Spinal cord (tissue), 10 donors: ENCODE results near the gene RAP1GDS1. TPM values are rescaled to one million over a fixed set of nuclear protein-coding genes. Genes with fewer than 3 reads are reported as not detected.
"Not testable (repeated sequence)": the region's sequence is repeated elsewhere in the genome, so short reads cannot be mapped to it uniquely, and the experiment has no call there.

ENCODE experiments used
- DNase-seq, 6 donors: peaks; one replicate each; pipeline versions ENCODE4 v3.0.0 to v3.0.0-alpha.2; 2013 to 2015; ENCODE audit warnings: low spot score in 6 of 6, low read depth in 4 of 6
- H3K27ac ChIP-seq: one replicate; pipeline ENCODE4 v1.5.1; 2013; ENCODE audit warnings: low read depth, low read length, control low read depth
- H3K27me3 ChIP-seq: one replicate; pipeline ENCODE4 v1.6.1; 2013; ENCODE audit warnings: low read length; ENCODE audit not compliant: control insufficient read depth, insufficient read depth
- H3K36me3 ChIP-seq: one replicate; pipeline ENCODE4 v1.6.1; 2013; ENCODE audit warnings: low read length; ENCODE audit not compliant: control insufficient read depth, insufficient read depth
- H3K4me1 ChIP-seq: one replicate; pipeline ENCODE4 v1.6.1; 2013; ENCODE audit warnings: low read length; ENCODE audit not compliant: control insufficient read depth, insufficient read depth
- H3K4me3 ChIP-seq: one replicate; pipeline ENCODE4 v1.5.1; 2013; ENCODE audit warnings: low read depth, low read length, control low read depth
- H3K9me3 ChIP-seq: one replicate; pipeline ENCODE4 v1.6.1; 2013; ENCODE audit warnings: low read length; ENCODE audit not compliant: control insufficient read depth, insufficient read depth
- WGBS: methylation state at CpG from one replicate; pipeline ENCODE4 v1.1.5; 2013; ENCODE audit warnings: missing lambda C conversion rate; ENCODE audit not compliant: insufficient coverage; 5-methylcytosine and 5-hydroxymethylcytosine counted together
- polyA plus RNA-seq, 2 donors: library from polyadenylated mRNA; unstranded; fragments of 120-200 nt; gene quantifications; one replicate each; pipeline ENCODE4 v1.2.1, GENCODE V29; 2013; ENCODE audit not compliant: insufficient read length in 2 of 2
- total RNA-seq, 2 donors: library from RNA; depleted of rRNA in 1 of 2; stranded (reverse); fragments of 120-200 nt in 1 of 2; fragments of >200 nt in 1 of 2; gene quantifications; one replicate each; pipeline versions ENCODE4 v1.2.3 to v1.2.4, GENCODE V29; 2013 to 2014
- donor health status: healthy.

The RAP1GDS1 gene
- total and polyA plus RNA-seq, 4 donors = 67.3 to 182 (median 105) TPM

GRCh38 chr4:98310867-98311266 lies 49.7 kb downstream of the RAP1GDS1 start:
- Histone ChIP-seq H3K4me3 (no peak overlapping the region), H3K9me3 (no peaks in the 10 kb centered on the region), H3K4me1 (no peaks in the 10 kb centered on the region), H3K27me3 (no peaks in the 10 kb centered on the region), H3K36me3 (no peaks in the 10 kb centered on the region), H3K27ac (no peak overlapping the region)
- no CpG with 5 or more reads among the region's 2 CpGs for WGBS
- DNase-seq = no peak

- Histone ChIP-seq H3K4me3 (no peak overlapping the region), H3K27ac (no peak overlapping the region), H3K36me3 (no peaks in the 10 kb centered on the region), H3K9me3 (no peaks in the 10 kb centered on the region), H3K27me3 (no peaks in the 10 kb centered on the region), H3K4me1 (no peaks in the 10 kb centered on the region)
- DNase-seq = no peak
- 100% methylated on average over 1 of the region's 4 CpGs for WGBS
These were observed 50.5 kb downstream of the RAP1GDS1 start for GRCh38 chr4:98311656-98312055.

- no peak overlapping the region for H3K4me3 ChIP-seq
- no peaks in the 10 kb centered on the region for H3K27me3 ChIP-seq
- DNase-seq = no peak
- no peaks in the 10 kb centered on the region for H3K4me1 ChIP-seq
- H3K36me3 ChIP-seq = no peaks in the 10 kb centered on the region
- WGBS = no CpG with 5 or more reads among the region's 3 CpGs
- no peak overlapping the region for H3K27ac ChIP-seq
- H3K9me3 ChIP-seq = no peaks in the 10 kb centered on the region
These were observed 53.8 kb downstream of the RAP1GDS1 start for GRCh38 chr4:98314791-98315565.

GRCh38 chr4:98318521-98318920 lies 57.3 kb downstream of the RAP1GDS1 start:
- H3K27ac ChIP-seq = no peak overlapping the region
- WGBS = 100% methylated on average over 1 of the region's 2 CpGs
- no peaks in the 10 kb centered on the region for H3K36me3 ChIP-seq
- no peak overlapping the region for H3K4me3 ChIP-seq
- no peaks in the 10 kb centered on the region for H3K4me1 ChIP-seq
- DNase-seq = no peak
- H3K27me3 ChIP-seq = no peaks in the 10 kb centered on the region
- H3K9me3 ChIP-seq = no peaks in the 10 kb centered on the region

GRCh38 chr4:98319021-98319420 lies 57.8 kb downstream of the RAP1GDS1 start:
- Histone ChIP-seq H3K4me1 (no peaks in the 10 kb centered on the region), H3K9me3 (no peaks in the 10 kb centered on the region), H3K36me3 (no peaks in the 10 kb centered on the region), H3K4me3 (no peak overlapping the region), H3K27ac (no peak overlapping the region), H3K27me3 (no peaks in the 10 kb centered on the region)
- DNase-seq = no peak
- no CpG with 5 or more reads among the region's 1 CpG for WGBS

- H3K9me3 ChIP-seq = no peaks in the 10 kb centered on the region
- DNase-seq = no peak
- no peaks in the 10 kb centered on the region for H3K4me1 ChIP-seq
- H3K4me3 ChIP-seq = no peak overlapping the region
- 100% methylated on average over 1 of the region's 2 CpGs for WGBS
- no peaks in the 10 kb centered on the region for H3K36me3 ChIP-seq
- H3K27ac ChIP-seq = no peak overlapping the region
- H3K27me3 ChIP-seq = no peaks in the 10 kb centered on the region
These were observed 65.0 kb downstream of the RAP1GDS1 start for GRCh38 chr4:98326168-98326567.

- no peak overlapping the region for H3K27ac ChIP-seq
These were observed 66.5 kb downstream of the RAP1GDS1 start for GRCh38 chr4:98327694-98328093.

GRCh38 chr4:98329879-98330640 lies 68.9 kb downstream of the RAP1GDS1 start:
- not testable (repeated sequence) for DNase-seq, H3K9me3 ChIP-seq, H3K4me3 ChIP-seq, H3K27ac ChIP-seq, H3K27me3 ChIP-seq, H3K4me1 ChIP-seq, H3K36me3 ChIP-seq
- 98% methylated on average over 16 of the region's 31 CpGs for WGBS

More at GRCh38 chr4:98327694-98328093, 66.5 kb downstream of the RAP1GDS1 start:
- DNase-seq = no peak
- Histone ChIP-seq H3K9me3 (peaks cover 5% of the 10 kb centered on the region), H3K4me1 (no peaks in the 10 kb centered on the region), H3K27me3 (no peaks in the 10 kb centered on the region), H3K4me3 (no peak overlapping the region), H3K36me3 (no peaks in the 10 kb centered on the region)
- no CpG with 5 or more reads among the region's 1 CpG for WGBS

- H3K9me3 ChIP-seq = peaks cover 10% of the 10 kb centered on the region
- no peak for DNase-seq
- 100% methylated on average over 1 of the region's 1 CpG for WGBS
These were observed 70.8 kb downstream of the RAP1GDS1 start for GRCh38 chr4:98332017-98332416.

GRCh38 chr4:98334461-98334860 lies 73.3 kb downstream of the RAP1GDS1 start:
- no peaks in the 10 kb centered on the region for H3K27me3 ChIP-seq
- peaks cover 10% of the 10 kb centered on the region for H3K9me3 ChIP-seq
- H3K36me3 ChIP-seq = no peaks in the 10 kb centered on the region
- no CpG with 5 or more reads among the region's 5 CpGs for WGBS
- H3K4me3 ChIP-seq = no peak overlapping the region
- H3K4me1 ChIP-seq = no peaks in the 10 kb centered on the region
- no peak for DNase-seq
- no peak overlapping the region for H3K27ac ChIP-seq

More at GRCh38 chr4:98332017-98332416, 70.8 kb downstream of the RAP1GDS1 start:
- no peaks in the 10 kb centered on the region for H3K36me3 ChIP-seq
- H3K4me1 ChIP-seq = no peaks in the 10 kb centered on the region
- H3K4me3 ChIP-seq = no peak overlapping the region
- H3K27me3 ChIP-seq = no peaks in the 10 kb centered on the region
- H3K27ac ChIP-seq = no peak overlapping the region
